SK-N-SH treated with all-trans-retinoic acid at 6 μM for 48 hours (cell line): ENCODE data around the gene NR2E3.

Experiments
- ATAC-seq: fragments of 200-7000 bp; cut with Tn5 transposase; 3 replicates; pipeline ENCODE4 v1.9.1; 2020; ENCODE audit warnings: mild to moderate bottlenecking, moderate library complexity
- ARNTL ChIP-seq: fragments of 450-650 bp; formaldehyde crosslinking; IDR thresholded peaks from 2 replicates; pipeline ENCODE4 v1.5.0; 2020; ENCODE audit warnings: low read depth, mild to moderate bottlenecking, moderate library complexity, borderline replicate concordance
- BACH2 ChIP-seq: fragments of 250-450 bp; sonication (Bioruptor Pico); IDR thresholded peaks from 2 replicates; pipeline ENCODE4 v1.9.0; 2021; ENCODE audit warnings: mild to moderate bottlenecking, borderline replicate concordance
- CREB5 ChIP-seq: fragments of 250-450 bp; sonication (Bioruptor Pico); IDR thresholded peaks from 2 replicates; pipeline ENCODE4 v1.5.1; 2020; ENCODE audit warnings: low read depth, mild to moderate bottlenecking, moderate library complexity
- CSDC2 ChIP-seq: fragments of 250-450 bp; sonication (Bioruptor Pico); IDR thresholded peaks from 2 replicates; pipeline ENCODE4 v1.5.0; 2020; ENCODE audit warnings: mild to moderate bottlenecking, moderate library complexity
- CSRNP3 ChIP-seq: fragments of 250-450 bp; sonication (Bioruptor Pico); IDR thresholded peaks from 2 replicates; pipeline ENCODE4 v1.5.1; 2021; ENCODE audit warnings: mild to moderate bottlenecking, moderate library complexity
- ESRRG ChIP-seq: fragments of 250-450 bp; sonication (Bioruptor Pico); IDR thresholded peaks from 2 replicates; pipeline ENCODE4 v1.6.1; 2021; ENCODE audit warnings: mild to moderate bottlenecking
- GLIS3 ChIP-seq: fragments of 250-450 bp; sonication (Bioruptor Pico); IDR thresholded peaks from 2 replicates; pipeline ENCODE4 v1.5.0; 2020; ENCODE audit warnings: mild to moderate bottlenecking, moderate library complexity
- ISL1 ChIP-seq: fragments of 250-450 bp; sonication (Bioruptor Pico); IDR thresholded peaks from 2 replicates; pipeline ENCODE4 v2.1.2; 2022; ENCODE audit warnings: mild to moderate bottlenecking, moderate library complexity
- PATZ1 ChIP-seq: fragments of 250-450 bp; sonication (Bioruptor Pico); IDR thresholded peaks from 2 replicates; pipeline ENCODE4 v1.8.0; 2020; ENCODE audit warnings: mild to moderate bottlenecking, moderate library complexity, borderline replicate concordance
- PPARA ChIP-seq: fragments of 250-450 bp; sonication (Bioruptor Pico); IDR thresholded peaks from 2 replicates; pipeline ENCODE4 v1.5.0; 2020; ENCODE audit warnings: mild to moderate bottlenecking, borderline replicate concordance
- RARB ChIP-seq: fragments of 250-450 bp; sonication (Bioruptor Pico); IDR thresholded peaks from 2 replicates; pipeline ENCODE4 v1.8.0; 2021; ENCODE audit warnings: mild to moderate bottlenecking, moderate library complexity
- SNAI2 ChIP-seq: fragments of 250-450 bp; sonication (Bioruptor Pico); IDR thresholded peaks from 2 replicates; pipeline ENCODE4 v1.5.0; 2020; ENCODE audit warnings: mild to moderate bottlenecking, moderate library complexity
- TCF4 ChIP-seq: fragments of 250-450 bp; sonication (Bioruptor Pico); IDR thresholded peaks from 2 replicates; pipeline ENCODE4 v1.8.0; 2021; ENCODE audit warnings: mild to moderate bottlenecking, moderate library complexity, borderline replicate concordance
- TOX ChIP-seq: fragments of 250-450 bp; sonication (Bioruptor Pico); IDR thresholded peaks from 2 replicates; pipeline ENCODE4 v1.8.0; 2021; ENCODE audit warnings: mild to moderate bottlenecking, moderate library complexity, borderline replicate concordance
- ZFP3 ChIP-seq: fragments of 250-450 bp; sonication (Bioruptor Pico); IDR thresholded peaks from 2 replicates; pipeline ENCODE4 v1.5.0; 2020; ENCODE audit warnings: mild to moderate bottlenecking, moderate library complexity
- ZFP30 ChIP-seq: fragments of 450-650 bp; formaldehyde crosslinking; IDR thresholded peaks from 2 replicates; pipeline ENCODE4 v1.5.0; 2022; ENCODE audit warnings: mild to moderate bottlenecking, moderate library complexity
- ZNF565 ChIP-seq: fragments of 450-650 bp; formaldehyde crosslinking; conservative IDR thresholded peaks from 2 replicates; pipeline ENCODE4 v1.5.0; 2020; ENCODE audit warnings: low read depth, mild to moderate bottlenecking, moderate library complexity
- ZNF70 ChIP-seq: fragments of 450-650 bp; formaldehyde crosslinking; IDR thresholded peaks from 2 replicates; pipeline ENCODE4 v1.5.0; 2020; ENCODE audit warnings: mild to moderate bottlenecking, moderate library complexity
- ZNF8 ChIP-seq: fragments of 450-650 bp; formaldehyde crosslinking; IDR thresholded peaks from 2 replicates; pipeline ENCODE4 v1.5.0; 2020; ENCODE audit warnings: mild to moderate bottlenecking, moderate library complexity

The NR2E3 gene

GRCh38 chr15:71823801-71824200, 13.4 kb downstream of the NR2E3 start:
- no peak for TF ChIP-seq SNAI2
- no peak for TF ChIP-seq TCF4 (CRISPR knock-in tag)
- TF ChIP-seq BACH2 (CRISPR knock-in tag): no peak
- no peak for TF ChIP-seq ZFP30 (CRISPR knock-in tag)
- TF ChIP-seq ARNTL (CRISPR knock-in tag): no peak
- TF ChIP-seq RARB (CRISPR knock-in tag): no peak
- no peak for TF ChIP-seq CREB5 (CRISPR knock-in tag)
- TF ChIP-seq ESRRG: no peak
- TF ChIP-seq ZNF8 (CRISPR knock-in tag): no peak
- no peak for TF ChIP-seq ZNF70
- TF ChIP-seq ISL1 (CRISPR knock-in tag): no peak
- no peak for TF ChIP-seq ZFP3 (CRISPR knock-in tag)
- no peak for TF ChIP-seq ZNF565 (CRISPR knock-in tag)
- TF ChIP-seq CSDC2: no peak
- TF ChIP-seq PPARA (CRISPR knock-in tag): no peak
- no peak for TF ChIP-seq GLIS3 (CRISPR knock-in tag)
- no peak for TF ChIP-seq TOX (CRISPR knock-in tag)
- TF ChIP-seq, all 23 proteins: peak for 0
- no peak for ATAC-seq

- TF ChIP-seq PPARA (CRISPR knock-in tag): no peak
- TF ChIP-seq BACH2 (CRISPR knock-in tag): no peak
- no peak for TF ChIP-seq SNAI2
- no peak for TF ChIP-seq CSRNP3 (CRISPR knock-in tag)
- ATAC-seq: no peak
These were observed 14.8 kb downstream of the NR2E3 start for GRCh38 chr15:71825021-71825730.

GRCh38 chr15:71826196-71826595, 15.8 kb downstream of the NR2E3 start:
- no peak for TF ChIP-seq ZFP30 (CRISPR knock-in tag)
- TF ChIP-seq GLIS3 (CRISPR knock-in tag): no peak
- TF ChIP-seq ESRRG: no peak
- no peak for TF ChIP-seq CREB5 (CRISPR knock-in tag)
- TF ChIP-seq ARNTL (CRISPR knock-in tag): no peak
- TF ChIP-seq TCF4 (CRISPR knock-in tag): no peak
- TF ChIP-seq TOX (CRISPR knock-in tag): no peak
- TF ChIP-seq ZNF70: no peak
- no peak for TF ChIP-seq CSRNP3 (CRISPR knock-in tag)
- ATAC-seq: no peak

- TF ChIP-seq CSRNP3 (CRISPR knock-in tag): no peak
- no peak for ATAC-seq
These were observed 20.6 kb downstream of the NR2E3 start for GRCh38 chr15:71830981-71831380.

GRCh38 chr15:71841563-71841962, 31.2 kb downstream of the NR2E3 start:
- no peak for TF ChIP-seq TOX (CRISPR knock-in tag)
- TF ChIP-seq PATZ1: no peak
- no peak for TF ChIP-seq TCF4 (CRISPR knock-in tag)
- no peak for TF ChIP-seq ZNF8 (CRISPR knock-in tag)
- no peak for TF ChIP-seq GLIS3 (CRISPR knock-in tag)
- ATAC-seq: no peak
